PC-3 (cell line): ENCODE measurements around the gene PPM1E.

Source experiments
- EZH2 ChIP-seq: fragments of 300-600 bp; sonication (generic); IDR thresholded peaks from one replicate; pipeline ENCODE4 v1.6.1; 2017; ENCODE audit warnings: antibody characterized with exemption, mild to moderate bottlenecking, low read length; ENCODE audit not compliant: unreplicated experiment
- TF ChIP-seq, protein P1 (sequence below): fragments of 300-600 bp; sonication (generic); conservative IDR thresholded peaks from 2 replicates; pipeline ENCODE4 v1.5.1; 2017; ENCODE audit warnings: antibody characterized with exemption, low read depth, mild to moderate bottlenecking, low read length

GRCh38 chr17:58974354-58974753 lies 218.7 kb downstream of the PPM1E start:
- TF ChIP-seq, protein P1, sequence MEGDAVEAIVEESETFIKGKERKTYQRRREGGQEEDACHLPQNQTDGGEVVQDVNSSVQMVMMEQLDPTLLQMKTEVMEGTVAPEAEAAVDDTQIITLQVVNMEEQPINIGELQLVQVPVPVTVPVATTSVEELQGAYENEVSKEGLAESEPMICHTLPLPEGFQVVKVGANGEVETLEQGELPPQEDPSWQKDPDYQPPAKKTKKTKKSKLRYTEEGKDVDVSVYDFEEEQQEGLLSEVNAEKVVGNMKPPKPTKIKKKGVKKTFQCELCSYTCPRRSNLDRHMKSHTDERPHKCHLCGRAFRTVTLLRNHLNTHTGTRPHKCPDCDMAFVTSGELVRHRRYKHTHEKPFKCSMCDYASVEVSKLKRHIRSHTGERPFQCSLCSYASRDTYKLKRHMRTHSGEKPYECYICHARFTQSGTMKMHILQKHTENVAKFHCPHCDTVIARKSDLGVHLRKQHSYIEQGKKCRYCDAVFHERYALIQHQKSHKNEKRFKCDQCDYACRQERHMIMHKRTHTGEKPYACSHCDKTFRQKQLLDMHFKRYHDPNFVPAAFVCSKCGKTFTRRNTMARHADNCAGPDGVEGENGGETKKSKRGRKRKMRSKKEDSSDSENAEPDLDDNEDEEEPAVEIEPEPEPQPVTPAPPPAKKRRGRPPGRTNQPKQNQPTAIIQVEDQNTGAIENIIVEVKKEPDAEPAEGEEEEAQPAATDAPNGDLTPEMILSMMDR = no peak
- no peak for TF ChIP-seq EZH2
